Naive thymus-derived CD8-positive, alpha-beta T cell (primary cell): ENCODE results near the gene PSORS1C1. TPM values are rescaled to one million over a fixed set of nuclear protein-coding genes. Genes with fewer than 3 reads are reported as not detected.
"Not testable (repeated sequence)": the region's sequence is repeated elsewhere in the genome, so short reads cannot be mapped to it uniquely, and the experiment has no call there.

Source experiments
- ATAC-seq, 2 donors: fragments of 150-1000 bp; cut with Tn5 transposase in 1 of 2; sonication (Bioruptor Pico), chemical (Tn5 transposase) in 1 of 2; 1 replicate in 1 of 2; 2 replicates in 1 of 2; pipeline ENCODE4 v1.10.0; 2021; ENCODE audit warnings: mild to moderate bottlenecking in 2 of 2, moderate library complexity in 2 of 2
- POLR2A ChIA-PET: fragments of 350-600 bp; sonication (Branson Sonifier 250); formaldehyde crosslinking; loops from one replicate; lab custom pipeline; 2021; ENCODE audit warnings: antibody characterized with exemption; lab: Charles Lee
- DNase-seq, 10 donors: peaks; one replicate each; pipeline versions ENCODE4 v3.0.0 to v3.0.0-alpha.2; 2020 to 2022
- H3K27ac Mint-ChIP-seq, 10 donors: one replicate each; pipeline ENCODE4 v1.8.0; 2020 to 2022; ENCODE audit warnings: mild to moderate bottlenecking in 10 of 10, mixed read lengths in 10 of 10, moderate library complexity in 4 of 10, inconsistent platforms in 1 of 10
- H3K27me3 Mint-ChIP-seq, 5 donors: one replicate each; pipeline ENCODE4 v1.8.0; 2021 to 2022; ENCODE audit warnings: mixed read lengths in 5 of 5
- H3K36me3 Mint-ChIP-seq, 3 donors: one replicate each; pipeline ENCODE4 v1.8.0; 2020 to 2022; ENCODE audit warnings: mixed read lengths in 3 of 3, mild to moderate bottlenecking in 2 of 3, inconsistent platforms in 1 of 3
- H3K4me1 Mint-ChIP-seq, 4 donors: one replicate each; pipeline ENCODE4 v1.8.0; 2021 to 2022; ENCODE audit warnings: mixed read lengths in 4 of 4
- H3K4me3 Mint-ChIP-seq, 10 donors: one replicate each; pipeline ENCODE4 v1.8.0; 2020 to 2022; ENCODE audit warnings: mild to moderate bottlenecking in 10 of 10, mixed read lengths in 10 of 10, moderate library complexity in 6 of 10, inconsistent platforms in 1 of 10
- H3K9me3 Mint-ChIP-seq, 9 donors: one replicate each; pipeline ENCODE4 v1.8.0; 2020 to 2022; ENCODE audit warnings: mixed read lengths in 9 of 9, mild to moderate bottlenecking in 3 of 9, inconsistent platforms in 1 of 9, moderate library complexity in 1 of 9
- polyA plus RNA-seq, 3 donors: library from polyadenylated mRNA; unstranded; fragments of 300-500 nt; fragmentation: Illumina TruSeq; gene quantifications; one replicate each; pipeline ENCODE4 v1.2.3, GENCODE V29; 2021
- total RNA-seq, 8 experiments: library from RNA in 2 of 8; stranded (reverse) in 2 of 8; gene quantifications; one replicate each; pipeline ENCODE4 v1.2.3 and lab custom pipeline; 2021 to 2026

PSORS1C1 gene
- total and polyA plus RNA-seq, 5 experiments from 2014 or later: not detected

- H3K36me3 Mint-ChIP-seq: peaks cover 0 to 5% (median 0%) of the 10 kb centered on the region in 3 donors
- peak overlapping the region in 1 of 10 donors; percentile 41 for H3K27ac Mint-ChIP-seq
- POLR2A ChIA-PET: no interaction called here
- DNase-seq (no peak), ATAC-seq (no peak)
- no peak overlapping the region for H3K4me3 Mint-ChIP-seq
- no peaks in the 10 kb centered on the region for H3K27me3 Mint-ChIP-seq
- no peaks in the 10 kb centered on the region for H3K9me3 Mint-ChIP-seq
- H3K4me1 Mint-ChIP-seq: peaks cover 0 to 4% (median 0%) of the 10 kb centered on the region in 4 donors
Observed at GRCh38 chr6:31165986-31166385, 51.4 kb downstream of the PSORS1C1 start.

GRCh38 chr6:31168606-31169005 is 54.0 kb downstream of the PSORS1C1 start:
- Mint-ChIP-seq H3K4me1 (no peaks in the 10 kb centered on the region), H3K36me3 (no peaks in the 10 kb centered on the region), H3K9me3 (no peaks in the 10 kb centered on the region), H3K27ac (peak overlapping the region in 2 of 10 donors; percentile 17 to 68), H3K27me3 (no peaks in the 10 kb centered on the region), H3K4me3 (no peak overlapping the region)
- ATAC-seq (no peak), DNase-seq (no peak)
- POLR2A ChIA-PET: no interaction called here

- ATAC-seq: no peak
- Mint-ChIP-seq H3K4me3 (no peak overlapping the region), H3K36me3 (no peaks in the 10 kb centered on the region), H3K4me1 (no peaks in the 10 kb centered on the region), H3K27me3 (no peaks in the 10 kb centered on the region), H3K9me3 (no peaks in the 10 kb centered on the region), H3K27ac (no peak overlapping the region)
- no peak for DNase-seq
- POLR2A ChIA-PET: interaction anchor here (0.5 kb wide), 1 partner anchor 13 kb away, joined by 3 read pairs; no protein-coding TSS in a partner anchor
Observed at GRCh38 chr6:31169123-31169857, 54.7 kb downstream of the PSORS1C1 start.

GRCh38 chr6:31169858-31170599 is 55.4 kb downstream of the PSORS1C1 start:
- H3K27ac Mint-ChIP-seq, H3K27me3 Mint-ChIP-seq, DNase-seq, H3K36me3 Mint-ChIP-seq, POLR2A ChIA-PET, H3K4me1 Mint-ChIP-seq, H3K4me3 Mint-ChIP-seq, ATAC-seq, H3K9me3 Mint-ChIP-seq: not testable (repeated sequence)

- DNase-seq (no peak), ATAC-seq (no peak)
- H3K9me3 Mint-ChIP-seq: no peaks in the 10 kb centered on the region
- H3K36me3 Mint-ChIP-seq: no peaks in the 10 kb centered on the region
- no peaks in the 10 kb centered on the region for H3K27me3 Mint-ChIP-seq
- POLR2A ChIA-PET: no interaction called here
- H3K4me3 Mint-ChIP-seq: no peak within 1 kb of the TSS
- H3K4me1 Mint-ChIP-seq: peaks cover 0 to 4% (median under 1%) of the 10 kb centered on the region in 4 donors
- H3K27ac Mint-ChIP-seq: peak within 1 kb of the TSS in 2 of 10 donors; percentile 77 to 81
Observed at GRCh38 chr6:31170600-31170881, 55.9 kb downstream of the PSORS1C1 start, which contains the start of gene POU5F1. POU5F1 (minus strand) TSS chr6:31170682; CDS start chr6:31170620, 62 bp downstream.

- ATAC-seq: no peak
- no peak overlapping the region for H3K4me3 Mint-ChIP-seq
Observed at GRCh38 chr6:31170987-31171671, 56.5 kb downstream of the PSORS1C1 start.

GRCh38 chr6:31171931-31172905 is 57.6 kb downstream of the PSORS1C1 start:
- no peak for ATAC-seq
- no peak for DNase-seq
- POLR2A ChIA-PET: no interaction called here
- Mint-ChIP-seq H3K4me3 (no peak overlapping the region), H3K9me3 (no peaks in the 10 kb centered on the region), H3K4me1 (peaks cover 0 to 11% (median 9%) of the 10 kb centered on the region in 4 donors), H3K27ac (peak overlapping the region in 2 of 10 donors; percentile 11 to 52), H3K36me3 (no peaks in the 10 kb centered on the region), H3K27me3 (no peaks in the 10 kb centered on the region)

More at GRCh38 chr6:31170987-31171671, 56.5 kb downstream of the PSORS1C1 start:
- POLR2A ChIA-PET: no interaction called here
- no peak for DNase-seq
- Mint-ChIP-seq H3K4me1 (peaks cover 0 to 10% (median 7%) of the 10 kb centered on the region in 4 donors), H3K36me3 (no peaks in the 10 kb centered on the region), H3K9me3 (no peaks in the 10 kb centered on the region), H3K27me3 (no peaks in the 10 kb centered on the region), H3K27ac (peak overlapping the region in 2 of 10 donors; percentile 77 to 81)

- Mint-ChIP-seq H3K36me3 (no peaks in the 10 kb centered on the region), H3K4me3 (no peak overlapping the region), H3K27me3 (no peaks in the 10 kb centered on the region), H3K4me1 (peaks cover 0 to 11% (median 9%) of the 10 kb centered on the region in 4 donors), H3K27ac (no peak overlapping the region), H3K9me3 (no peaks in the 10 kb centered on the region)
- ATAC-seq: no peak
- POLR2A ChIA-PET: no interaction called here
- DNase-seq: no peak
Observed at GRCh38 chr6:31172973-31173384, 58.4 kb downstream of the PSORS1C1 start.

GRCh38 chr6:31173406-31173805 is 58.8 kb downstream of the PSORS1C1 start:
- peaks cover 0 to 11% (median 9%) of the 10 kb centered on the region in 4 donors for H3K4me1 Mint-ChIP-seq
- POLR2A ChIA-PET: no interaction called here
- H3K27me3 Mint-ChIP-seq: no peaks in the 10 kb centered on the region
- no peak for ATAC-seq
- no peaks in the 10 kb centered on the region for H3K9me3 Mint-ChIP-seq
- no peak for DNase-seq
- no peak overlapping the region for H3K4me3 Mint-ChIP-seq
- no peak overlapping the region for H3K27ac Mint-ChIP-seq
- no peaks in the 10 kb centered on the region for H3K36me3 Mint-ChIP-seq

GRCh38 chr6:31174378-31174777 is 59.8 kb downstream of the PSORS1C1 start:
- no peak for DNase-seq
- H3K27ac Mint-ChIP-seq: no peak overlapping the region
- POLR2A ChIA-PET: no interaction called here
- peaks cover 0 to 18% (median 17%) of the 10 kb centered on the region in 4 donors for H3K4me1 Mint-ChIP-seq
- no peak overlapping the region for H3K4me3 Mint-ChIP-seq
- no peaks in the 10 kb centered on the region for H3K36me3 Mint-ChIP-seq
- ATAC-seq: no peak
- H3K27me3 Mint-ChIP-seq: no peaks in the 10 kb centered on the region
- no peaks in the 10 kb centered on the region for H3K9me3 Mint-ChIP-seq

GRCh38 chr6:31175971-31176370 is 61.4 kb downstream of the PSORS1C1 start:
- Mint-ChIP-seq H3K36me3 (no peaks in the 10 kb centered on the region), H3K4me3 (peak overlapping the region in 5 of 10 donors; percentile 4 to 31 (median 18)), H3K27ac (peak overlapping the region in 7 of 10 donors; percentile 15 to 82 (median 53)), H3K4me1 (peaks cover 2 to 28% (median 21%) of the 10 kb centered on the region in 4 donors), H3K27me3 (no peaks in the 10 kb centered on the region), H3K9me3 (no peaks in the 10 kb centered on the region)
- peak in 1 of 10 donors; percentile 15 for DNase-seq
- POLR2A ChIA-PET: no interaction called here
- peak in 1 of 2 donors; percentile 53 for ATAC-seq
